ENCODE data around the gene TEAD4. TPM values are rescaled to one million over a fixed set of nuclear protein-coding genes. Genes with fewer than 3 reads are reported as not detected.
A peak's percentile ranks its signal among the peaks of the same experiment; 100 is the strongest.

Gene TEAD4
- total and polyA plus RNA-seq, 2 experiments from 2014 or later, result 68.1 to 145 TPM

- H3K27me3 Mint-ChIP-seq (ENCODE audit: insufficient read depth, low read depth, poor library complexity), result no peaks in the 10 kb centered on the region
- H3F3A ChIP-seq (replicated peaks; ENCODE audit: low read depth), result no peaks in the 10 kb centered on the region; the same call in 1 of the 2 replicates
- no peak overlapping the region for H3K27ac Mint-ChIP-seq
- H3K27me3 ChIP-seq (ENCODE audit: insufficient read depth), result no peaks in the 10 kb centered on the region
- DNase-seq (ENCODE audit: low spot score) (no peak), ATAC-seq (no peak)
- no peaks in the 10 kb centered on the region for H3K9me3 Mint-ChIP-seq
- H3K4me3 Mint-ChIP-seq, result no peak overlapping the region
- no peak overlapping the region for H3K4me2 ChIP-seq
- H3K27ac ChIP-seq (ENCODE audit: low read depth), result peak overlapping the region; percentile 55; the same call in 1 of the 2 replicates
- no peaks in the 10 kb centered on the region for H3K79me2 ChIP-seq (replicated peaks; ENCODE audit: insufficient read depth)
- no peak overlapping the region for H2AFZ ChIP-seq
- H3K9me2 ChIP-seq (ENCODE audit: insufficient read depth), result 0 out of 2 replicates have a peak, but pooled peaks cover 4% of the 10 kb centered on the region
- H3K4me1 ChIP-seq (ENCODE audit: insufficient read depth), result peaks cover 17% of the 10 kb centered on the region
- no peak for TF ChIP-seq NANOG (IDR thresholded peaks at IDR 0.05; ENCODE audit: borderline replicate concordance)
- no peak for TF ChIP-seq CREB1 (CRISPR knock-in tag; IDR thresholded peaks at IDR 0.05; ENCODE audit: low read depth)
- no peak for TF ChIP-seq ZNF114 (CRISPR knock-in tag; IDR thresholded peaks at IDR 0.05)
- TF ChIP-seq CTCF (conservative IDR thresholded peaks at IDR 0.05; ENCODE audit: low read depth in 2 of 2), result no peak
- TF ChIP-seq REST (IDR thresholded peaks at IDR 0.05; ENCODE audit: unreplicated experiment), result no peak
- TF ChIP-seq STAT1 (IDR thresholded peaks at IDR 0.05; ENCODE audit: unreplicated experiment), result no peak
- no peak for TF ChIP-seq EZH2 (IDR thresholded peaks at IDR 0.05; ENCODE audit: low read depth, unreplicated experiment)
- no peak for TF ChIP-seq ZNF462 (CRISPR knock-in tag; IDR thresholded peaks at IDR 0.05)
- TF ChIP-seq ZNF331 (CRISPR knock-in tag; IDR thresholded peaks at IDR 0.05; ENCODE audit: low read depth), result no peak
- no peak for TF ChIP-seq ETS1 (IDR thresholded peaks at IDR 0.05)
- no peak for TF ChIP-seq EZH2phosphoT487 (IDR thresholded peaks at IDR 0.05; ENCODE audit: unreplicated experiment)
- no peak overlapping the region for H3K4me3 ChIP-seq
- no peaks in the 10 kb centered on the region for H4K20me1 ChIP-seq (replicated peaks; ENCODE audit: insufficient read depth)
- H3K36me3 Mint-ChIP-seq (ENCODE audit: low read depth), result peaks cover 28% of the 10 kb centered on the region
- H3K36me3 ChIP-seq (ENCODE audit: insufficient read depth), result no peaks in the 10 kb centered on the region
- peaks cover 15% of the 10 kb centered on the region for H3K4me1 Mint-ChIP-seq
These were observed 36.1 kb upstream of the TEAD4 start for GRCh38 chr12:2923057-2923456.
